Psoas muscle (tissue), 8 donors: ENCODE results near the gene SRSF7. TPM values are rescaled to one million over a fixed set of nuclear protein-coding genes. Genes with fewer than 3 reads are reported as not detected.
"Not testable (repeated sequence)": the region's sequence is repeated elsewhere in the genome, so short reads cannot be mapped to it uniquely, and the experiment has no call there.

Source experiments
- ATAC-seq, 4 donors: fragments of 200-7000 bp; cut with Tn5 transposase; one replicate each; pipeline ENCODE4 v1.9.1; 2020; ENCODE audit warnings: moderate library complexity in 3 of 4, mild to moderate bottlenecking in 2 of 4
- DNase-seq, 2 donors: peaks; one replicate each; pipeline ENCODE4 v3.0.0-alpha.2; 2020
- H3K27ac ChIP-seq: fragments of 200-600 bp; one replicate; pipeline ENCODE4 v1.8.0; 2022
- H3K27me3 ChIP-seq, 3 donors: fragments of 200-600 bp in 1 of 3; one replicate each; pipeline versions ENCODE4 v1.6.1 to v1.8.0; 2013 to 2022; ENCODE audit warnings: low read length in 2 of 3, mild to moderate bottlenecking in 2 of 3, moderate library complexity in 1 of 3; ENCODE audit not compliant: insufficient read depth in 3 of 3
- H3K36me3 ChIP-seq, 2 donors: fragments of 200-600 bp in 1 of 2; one replicate each; pipeline versions ENCODE4 v1.6.1 to v1.8.0; 2013 to 2022; ENCODE audit warnings: low read depth in 1 of 2, mild to moderate bottlenecking in 1 of 2, moderate library complexity in 1 of 2; ENCODE audit not compliant: insufficient read depth in 1 of 2
- H3K4me1 ChIP-seq: fragments of 200-600 bp; one replicate; pipeline ENCODE4 v1.8.0; 2022
- H3K4me3 ChIP-seq: fragments of 200-600 bp; one replicate; pipeline ENCODE4 v1.8.0; 2022; ENCODE audit warnings: mild to moderate bottlenecking
- H3K9me3 ChIP-seq: fragments of 200-600 bp; one replicate; pipeline ENCODE4 v1.8.0; 2022
- WGBS, 3 donors: extraction: QIAGEN DNeasy Blood & Tissue Kit; methylation state at CpG; one replicate each; pipeline versions ENCODE4 v1.1.6 to v1.1.7; 2013; 5-methylcytosine and 5-hydroxymethylcytosine counted together
- intact Hi-C, 2 donors: fragments of 100-400 bp; cut with DNase I; formaldehyde crosslinking; loops; one replicate each; pipeline versions ENCODE4 v1.11.0 to v1.14.2; 2022
- polyA plus RNA-seq, 3 donors: library from polyadenylated mRNA; stranded (reverse); fragments of 200-250 nt; gene quantifications; one replicate each; pipeline ENCODE4 v1.2.3, GENCODE V29; 2013
- total RNA-seq, 4 donors: library from RNA; stranded (reverse); fragmentation: NEBNext Ultra II Directional in 2 of 4; extraction: Animal tissue kit (Norgen Biotek cat#: 25700) in 2 of 4; gene quantifications; one replicate each; pipeline versions ENCODE4 v1.2.1 to v1.2.4, GENCODE V29; 2021 to 2023
- TF ChIP-seq, protein P1 (sequence below): fragments of 200-600 bp; IDR thresholded peaks from one replicate; pipeline ENCODE4 v1.8.0; 2022; ENCODE audit warnings: antibody characterized with exemption
- donor health status: healthy with polysubstance abuse.
- donor health status: DM: no; HTN: no; CAD: no; lungs with moderate emphysema.
- donor health status: Bipolar disorder and iron deficiency.
- donor health status: healthy.
- donor health status: DM: yes; HTN: yes; CAD: no.
- donor health status: DM: no; HTN: no; CAD: no.
- donor health status: DM: no; HTN: no; CAD: no.
- donor health status: DM: yes; HTN: yes; CAD: no.

The SRSF7 gene
- total and polyA plus RNA-seq, 7 donors = 26.0 to 111 (median 45.8) TPM

DNA sequence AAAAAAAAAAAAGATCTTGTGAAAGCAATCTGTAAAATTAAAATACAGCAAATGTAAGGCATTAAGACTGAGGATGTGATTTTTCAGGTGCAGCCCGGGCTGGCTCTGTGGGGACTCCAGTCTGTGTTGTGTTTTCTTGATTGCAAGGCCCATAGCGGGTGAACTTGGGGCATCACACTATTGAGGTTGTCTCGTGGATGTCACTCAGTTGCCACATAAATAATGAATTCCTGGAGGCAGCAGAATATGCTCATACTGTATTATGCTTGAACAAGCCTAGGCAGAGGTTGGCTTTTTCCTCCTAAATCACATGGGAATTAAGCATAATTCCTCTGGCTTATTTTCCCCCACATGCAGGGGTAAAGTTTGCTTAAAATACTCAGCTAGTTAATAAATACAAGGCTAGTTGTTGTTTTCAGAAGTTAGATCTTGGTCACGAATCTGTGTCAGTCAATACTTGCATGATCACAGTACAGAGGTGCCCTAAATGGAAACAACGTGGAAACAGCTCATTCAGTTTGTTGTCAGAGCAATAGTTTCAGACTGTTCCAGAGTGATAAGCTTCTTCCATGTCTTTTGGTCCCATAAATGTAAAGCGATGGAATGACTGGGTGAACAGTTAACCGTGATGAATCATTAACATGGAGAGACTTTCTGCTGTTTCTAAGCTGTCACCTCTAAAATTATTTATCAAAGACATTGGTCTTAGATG, 43.2 kb upstream of the SRSF7 start:
- H3K9me3 ChIP-seq = no peaks in the 10 kb centered on the region
- DNase-seq (no peak), ATAC-seq (no peak)
- TF ChIP-seq, protein P1, sequence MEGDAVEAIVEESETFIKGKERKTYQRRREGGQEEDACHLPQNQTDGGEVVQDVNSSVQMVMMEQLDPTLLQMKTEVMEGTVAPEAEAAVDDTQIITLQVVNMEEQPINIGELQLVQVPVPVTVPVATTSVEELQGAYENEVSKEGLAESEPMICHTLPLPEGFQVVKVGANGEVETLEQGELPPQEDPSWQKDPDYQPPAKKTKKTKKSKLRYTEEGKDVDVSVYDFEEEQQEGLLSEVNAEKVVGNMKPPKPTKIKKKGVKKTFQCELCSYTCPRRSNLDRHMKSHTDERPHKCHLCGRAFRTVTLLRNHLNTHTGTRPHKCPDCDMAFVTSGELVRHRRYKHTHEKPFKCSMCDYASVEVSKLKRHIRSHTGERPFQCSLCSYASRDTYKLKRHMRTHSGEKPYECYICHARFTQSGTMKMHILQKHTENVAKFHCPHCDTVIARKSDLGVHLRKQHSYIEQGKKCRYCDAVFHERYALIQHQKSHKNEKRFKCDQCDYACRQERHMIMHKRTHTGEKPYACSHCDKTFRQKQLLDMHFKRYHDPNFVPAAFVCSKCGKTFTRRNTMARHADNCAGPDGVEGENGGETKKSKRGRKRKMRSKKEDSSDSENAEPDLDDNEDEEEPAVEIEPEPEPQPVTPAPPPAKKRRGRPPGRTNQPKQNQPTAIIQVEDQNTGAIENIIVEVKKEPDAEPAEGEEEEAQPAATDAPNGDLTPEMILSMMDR = no peak
- WGBS, 3 donors = 76 to 85% (median 81%) methylated on average over 7 of the region's 7 CpGs
- no peaks in the 10 kb centered on the region for H3K27me3 ChIP-seq
- no peak overlapping the region for H3K4me3 ChIP-seq
- no peak overlapping the region for H3K27ac ChIP-seq
- intact Hi-C loops = no loop called here
- peaks cover 0 to 19% of the 10 kb centered on the region in 2 donors for H3K36me3 ChIP-seq
- no peaks in the 10 kb centered on the region for H3K4me1 ChIP-seq

DNA sequence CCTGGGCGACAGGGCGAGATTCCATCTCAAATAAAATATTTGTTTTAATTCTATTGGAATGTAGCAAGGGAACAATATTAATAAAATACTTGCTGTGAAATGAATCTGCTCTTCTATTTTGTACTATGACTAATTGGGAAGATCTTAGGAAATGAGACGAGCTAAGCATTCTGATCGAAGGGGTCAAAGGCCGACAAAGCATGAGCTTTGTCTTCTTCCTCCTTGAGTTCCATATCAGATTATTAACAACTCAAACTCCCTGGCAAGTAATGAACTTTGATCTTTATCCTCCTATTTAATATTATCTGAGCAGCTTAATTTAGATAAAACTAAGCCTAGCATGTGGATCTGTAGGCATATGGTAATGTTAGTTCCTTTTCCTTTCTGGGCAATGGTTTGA, 42.4 kb upstream of the SRSF7 start:
- TF ChIP-seq, protein P1 = no peak

DNA sequence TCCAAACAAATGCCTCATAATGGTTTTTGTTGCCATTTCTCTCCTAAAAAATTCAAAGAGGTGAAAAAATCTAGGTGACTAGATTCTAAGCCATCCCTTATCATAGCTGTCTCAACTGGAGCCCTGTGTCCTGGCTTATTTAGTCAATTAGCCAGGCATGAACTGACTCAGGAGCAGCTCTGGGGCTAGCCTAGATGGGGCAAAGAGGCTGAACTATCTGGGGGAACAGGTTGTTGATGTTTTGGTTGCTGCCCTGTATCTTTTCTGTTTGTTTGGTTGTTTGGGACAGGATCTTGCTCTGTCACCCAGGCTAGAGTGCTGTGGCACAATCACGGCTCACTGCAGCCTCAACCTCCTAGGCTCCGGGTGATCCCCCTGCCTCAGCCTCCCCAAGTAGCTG, 41.6 kb upstream of the SRSF7 start:
- Histone ChIP-seq H3K9me3 (no peaks in the 10 kb centered on the region), H3K27ac (no peak overlapping the region), H3K27me3 (no peaks in the 10 kb centered on the region), H3K4me1 (no peaks in the 10 kb centered on the region), H3K4me3 (no peak overlapping the region), H3K36me3 (peaks cover 0 to 7% of the 10 kb centered on the region in 2 donors)
- TF ChIP-seq, protein P1 = no peak
- ATAC-seq (no peak), DNase-seq (no peak)
- intact Hi-C loops = no loop called here
- 46 to 49% (median 49%) methylated on average over 2 of the region's 2 CpGs for WGBS, 3 donors

More for the DNA sequence above, 42.4 kb upstream of the SRSF7 start:
- 88 to 92% (median 92%) methylated on average over 5 of the region's 5 CpGs for WGBS, 3 donors
- intact Hi-C loops = no loop called here
- Histone ChIP-seq H3K27ac (no peak overlapping the region), H3K4me3 (no peak overlapping the region), H3K27me3 (no peaks in the 10 kb centered on the region), H3K4me1 (no peaks in the 10 kb centered on the region), H3K36me3 (peaks cover 0 to 15% of the 10 kb centered on the region in 2 donors), H3K9me3 (no peaks in the 10 kb centered on the region)
- ATAC-seq = no peak
- DNase-seq = no peak

DNA sequence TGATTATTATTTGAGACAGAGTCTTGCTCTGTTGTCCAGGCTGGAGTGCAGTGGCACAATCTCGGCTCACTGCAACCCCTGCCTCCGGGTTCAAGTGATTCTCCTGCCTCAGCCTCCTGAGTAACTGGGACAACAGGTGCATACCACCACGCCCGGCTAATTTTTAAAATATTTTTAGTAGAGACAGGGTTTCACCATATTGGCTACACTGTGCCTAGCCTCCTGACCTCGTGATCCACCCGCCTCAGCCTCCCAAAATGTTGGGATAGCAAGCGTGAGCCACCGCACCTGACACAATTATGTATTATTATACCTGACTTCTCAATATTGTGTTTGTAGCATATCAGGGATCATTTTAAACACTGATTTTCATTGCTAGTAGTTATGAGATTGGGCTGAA, 41.2 kb upstream of the SRSF7 start:
- not testable (repeated sequence) for DNase-seq
- WGBS, 3 donors = 90 to 95% (median 91%) methylated on average over 8 of the region's 8 CpGs

DNA sequence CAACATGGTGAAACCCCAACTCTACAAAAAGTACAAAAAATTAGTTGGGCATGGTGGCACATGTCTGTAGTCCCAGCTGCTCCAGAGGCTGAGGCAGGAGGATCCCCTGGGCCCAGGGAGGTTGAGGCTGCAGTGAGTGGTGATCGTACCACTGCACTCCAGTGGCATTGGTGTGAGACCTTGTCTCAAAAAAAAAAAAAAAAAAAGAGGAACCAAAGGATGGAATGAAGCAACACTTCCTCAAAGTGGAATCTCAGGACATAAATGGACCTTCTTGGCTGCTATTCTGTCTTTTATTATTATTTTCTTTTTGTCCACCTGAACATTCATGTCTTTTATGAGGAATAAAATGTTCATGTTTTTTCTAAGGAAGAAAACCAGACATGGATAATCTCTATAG, 40.6 kb upstream of the SRSF7 start:
- no peak overlapping the region for H3K4me3 ChIP-seq
- no peaks in the 10 kb centered on the region for H3K4me1 ChIP-seq
- TF ChIP-seq, protein P1 = no peak
- no peak overlapping the region for H3K27ac ChIP-seq
- intact Hi-C loops = no loop called here
- no peaks in the 10 kb centered on the region for H3K9me3 ChIP-seq
- no peaks in the 10 kb centered on the region for H3K27me3 ChIP-seq
- WGBS, 3 donors = 67 to 86% (median 86%) methylated on average over 1 of the region's 1 CpG
- DNase-seq = no peak
- ATAC-seq = no peak
- H3K36me3 ChIP-seq = no peaks in the 10 kb centered on the region

More for the DNA sequence above, 41.2 kb upstream of the SRSF7 start:
- ATAC-seq, H3K9me3 ChIP-seq, intact Hi-C loops, H3K36me3 ChIP-seq, H3K4me3 ChIP-seq, H3K27me3 ChIP-seq, H3K4me1 ChIP-seq, H3K27ac ChIP-seq: not testable (repeated sequence)
